ENCODE results near the gene ZNF860.

GRCh38 chr3:31993843-31994242, 12.3 kb downstream of the ZNF860 start:
- TF ChIP-seq ZNF274 (IDR thresholded peaks at IDR 0.05; ENCODE audit: low read depth, low read length), result no peak
- no peak for TF ChIP-seq YY1 (IDR thresholded peaks at IDR 0.05; ENCODE audit: insufficient read depth, insufficient read length)
- TF ChIP-seq SUZ12 (IDR thresholded peaks at IDR 0.05; ENCODE audit: extremely low read depth, insufficient read depth, insufficient read length), result no peak

All from NT2/D1 (cell line).